Neural progenitor cell (in vitro differentiated cells): ENCODE results near the gene IPO13. TPM values are rescaled to one million over a fixed set of nuclear protein-coding genes. Genes with fewer than 3 reads are reported as not detected.
A peak's percentile ranks its signal among the peaks of the same experiment; 100 is the strongest.

Experiments
- DNase-seq: peaks from one replicate; pipeline ENCODE4 v3.0.0-alpha.2; 2016; ENCODE audit warnings: low spot score
- H2AFZ ChIP-seq: fragments of 200-600 bp; sonication (generic); replicated peaks from 2 replicates; pipeline ENCODE4 v1.6.1; 2016; ENCODE audit warnings: antibody characterized with exemption
- H3F3A ChIP-seq: fragments of 200-600 bp; sonication (generic); 2 replicates; pipeline ENCODE4 v1.6.1; 2016; ENCODE audit warnings: antibody characterized with exemption, low read depth
- H3K27ac ChIP-seq: fragments of 200-600 bp; sonication (generic); 2 replicates; pipeline ENCODE4 v1.5.1; 2016; ENCODE audit warnings: mild to moderate bottlenecking
- H3K27me3 ChIP-seq: fragments of 200-600 bp; sonication (generic); 2 replicates; pipeline ENCODE4 v1.6.1; 2016; ENCODE audit warnings: mild to moderate bottlenecking, moderate library complexity
- H3K36me3 ChIP-seq: fragments of 200-600 bp; sonication (generic); 2 replicates; pipeline ENCODE4 v1.5.1; 2016
- H3K4me1 ChIP-seq: fragments of 200-600 bp; sonication (generic); 2 replicates; pipeline ENCODE4 v1.6.1; 2016; ENCODE audit warnings: mixed run types
- H3K4me2 ChIP-seq: fragments of 200-600 bp; sonication (generic); 2 replicates; pipeline ENCODE4 v1.6.1; 2016
- H3K4me3 ChIP-seq: fragments of 200-600 bp; sonication (generic); 2 replicates; pipeline ENCODE4 v1.5.1; 2016
- H3K79me2 ChIP-seq: fragments of 200-600 bp; sonication (generic); 2 replicates; pipeline ENCODE4 v1.6.1; 2016; ENCODE audit warnings: low read depth
- H3K9ac ChIP-seq: fragments of 200-600 bp; sonication (generic); 2 replicates; pipeline ENCODE4 v1.6.1; 2016
- H3K9me3 ChIP-seq: fragments of 200-600 bp; sonication (generic); 2 replicates; pipeline ENCODE4 v1.5.1; 2016; ENCODE audit warnings: low read depth
- H4K20me1 ChIP-seq: fragments of 200-600 bp; sonication (generic); 2 replicates; pipeline ENCODE4 v1.6.1; 2016; ENCODE audit warnings: low read depth
- H3K27ac Mint-ChIP-seq: 3 replicates; pipeline ENCODE4 v1.8.0; 2021; ENCODE audit warnings: mixed read lengths
- H3K27me3 Mint-ChIP-seq: 2 replicates; pipeline ENCODE4 v1.8.0; 2022; ENCODE audit warnings: low read depth, mild to moderate bottlenecking, inconsistent platforms, moderate library complexity, mixed read lengths; ENCODE audit not compliant: insufficient read depth
- H3K36me3 Mint-ChIP-seq: 3 replicates; pipeline ENCODE4 v1.8.0; 2021; ENCODE audit warnings: mixed read lengths
- H3K4me1 Mint-ChIP-seq: 3 replicates; pipeline ENCODE4 v1.8.0; 2021; ENCODE audit warnings: mixed read lengths
- H3K4me3 Mint-ChIP-seq: 3 replicates; pipeline ENCODE4 v1.8.0; 2021; ENCODE audit warnings: mild to moderate bottlenecking, moderate library complexity, mixed read lengths
- H3K9me3 Mint-ChIP-seq: 3 replicates; pipeline ENCODE4 v1.8.0; 2020; ENCODE audit warnings: mixed read lengths
- EZH2 ChIP-seq: fragments of 200-600 bp; sonication (generic); IDR thresholded peaks from 2 replicates; pipeline ENCODE4 v1.6.1; 2017; ENCODE audit warnings: antibody characterized with exemption, mild to moderate bottlenecking, moderate library complexity
- EZH2phosphoT487 ChIP-seq: fragments of 200-600 bp; sonication (generic); IDR thresholded peaks from 2 replicates; pipeline ENCODE4 v1.6.1; 2017; ENCODE audit warnings: antibody characterized with exemption
- total RNA-seq: library from RNA; depleted of rRNA; stranded (reverse); fragments of >200 nt; gene quantifications from 2 replicates; pipeline ENCODE4 v1.2.3, GENCODE V29; 2015; ENCODE audit warnings: low replicate concordance
- TF ChIP-seq, protein P1 (sequence below): fragments of 200-600 bp; sonication (generic); IDR thresholded peaks from 2 replicates; pipeline ENCODE4 v1.5.1; 2017; ENCODE audit warnings: antibody characterized with exemption, mild to moderate bottlenecking

IPO13 gene
- total RNA-seq, 1 donor from 2014 or later, result 7.2 TPM

DNA sequence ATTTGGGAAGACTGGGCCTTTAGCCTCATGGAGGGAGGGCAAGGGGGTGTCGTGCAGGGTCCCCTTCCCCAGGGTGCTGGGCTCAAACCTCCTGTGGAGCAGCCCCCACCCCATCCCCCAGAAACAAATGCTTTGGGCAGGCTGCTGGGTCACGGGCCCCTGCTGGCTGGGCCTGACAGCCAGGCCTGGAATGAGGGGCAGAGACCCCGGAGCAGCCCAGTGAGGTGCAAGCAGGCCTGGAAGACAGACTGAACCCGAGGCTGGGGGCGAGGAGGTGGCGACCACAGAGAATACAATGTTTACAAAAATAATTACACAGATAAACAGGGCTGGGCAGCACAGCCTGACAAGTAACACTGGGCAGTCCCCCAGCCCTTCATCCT is 50.0 kb downstream of the IPO13 start:
- H3K9me3 Mint-ChIP-seq, result no peaks in the 10 kb centered on the region
- H3K4me1 ChIP-seq, result peaks cover 10% of the 10 kb centered on the region
- H3K9ac ChIP-seq, result no peak overlapping the region
- H3K4me1 Mint-ChIP-seq, result peaks cover 42% of the 10 kb centered on the region
- peak overlapping the region; percentile 94 for H3K27ac Mint-ChIP-seq
- no peaks in the 10 kb centered on the region for H3K79me2 ChIP-seq
- H2AFZ ChIP-seq, result no peak overlapping the region
- H3K27me3 ChIP-seq, result no peaks in the 10 kb centered on the region
- H3K27me3 Mint-ChIP-seq, result peaks cover 6% of the 10 kb centered on the region
- H3K4me3 ChIP-seq, result no peak overlapping the region
- no peaks in the 10 kb centered on the region for H3K36me3 ChIP-seq
- no peaks in the 10 kb centered on the region for H3K9me3 ChIP-seq
- DNase-seq, result no peak
- H3K36me3 Mint-ChIP-seq, result no peaks in the 10 kb centered on the region
- peaks cover 19% of the 10 kb centered on the region for H3F3A ChIP-seq
- TF ChIP-seq, protein P1, sequence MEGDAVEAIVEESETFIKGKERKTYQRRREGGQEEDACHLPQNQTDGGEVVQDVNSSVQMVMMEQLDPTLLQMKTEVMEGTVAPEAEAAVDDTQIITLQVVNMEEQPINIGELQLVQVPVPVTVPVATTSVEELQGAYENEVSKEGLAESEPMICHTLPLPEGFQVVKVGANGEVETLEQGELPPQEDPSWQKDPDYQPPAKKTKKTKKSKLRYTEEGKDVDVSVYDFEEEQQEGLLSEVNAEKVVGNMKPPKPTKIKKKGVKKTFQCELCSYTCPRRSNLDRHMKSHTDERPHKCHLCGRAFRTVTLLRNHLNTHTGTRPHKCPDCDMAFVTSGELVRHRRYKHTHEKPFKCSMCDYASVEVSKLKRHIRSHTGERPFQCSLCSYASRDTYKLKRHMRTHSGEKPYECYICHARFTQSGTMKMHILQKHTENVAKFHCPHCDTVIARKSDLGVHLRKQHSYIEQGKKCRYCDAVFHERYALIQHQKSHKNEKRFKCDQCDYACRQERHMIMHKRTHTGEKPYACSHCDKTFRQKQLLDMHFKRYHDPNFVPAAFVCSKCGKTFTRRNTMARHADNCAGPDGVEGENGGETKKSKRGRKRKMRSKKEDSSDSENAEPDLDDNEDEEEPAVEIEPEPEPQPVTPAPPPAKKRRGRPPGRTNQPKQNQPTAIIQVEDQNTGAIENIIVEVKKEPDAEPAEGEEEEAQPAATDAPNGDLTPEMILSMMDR, result no peak
- TF ChIP-seq EZH2phosphoT487 (no peak), EZH2 (no peak)
- H3K4me2 ChIP-seq, result peak overlapping the region; percentile 1
- no peak overlapping the region for H3K27ac ChIP-seq
- H4K20me1 ChIP-seq, result peaks cover 21% of the 10 kb centered on the region
- H3K4me3 Mint-ChIP-seq, result peak overlapping the region; percentile 80

DNA sequence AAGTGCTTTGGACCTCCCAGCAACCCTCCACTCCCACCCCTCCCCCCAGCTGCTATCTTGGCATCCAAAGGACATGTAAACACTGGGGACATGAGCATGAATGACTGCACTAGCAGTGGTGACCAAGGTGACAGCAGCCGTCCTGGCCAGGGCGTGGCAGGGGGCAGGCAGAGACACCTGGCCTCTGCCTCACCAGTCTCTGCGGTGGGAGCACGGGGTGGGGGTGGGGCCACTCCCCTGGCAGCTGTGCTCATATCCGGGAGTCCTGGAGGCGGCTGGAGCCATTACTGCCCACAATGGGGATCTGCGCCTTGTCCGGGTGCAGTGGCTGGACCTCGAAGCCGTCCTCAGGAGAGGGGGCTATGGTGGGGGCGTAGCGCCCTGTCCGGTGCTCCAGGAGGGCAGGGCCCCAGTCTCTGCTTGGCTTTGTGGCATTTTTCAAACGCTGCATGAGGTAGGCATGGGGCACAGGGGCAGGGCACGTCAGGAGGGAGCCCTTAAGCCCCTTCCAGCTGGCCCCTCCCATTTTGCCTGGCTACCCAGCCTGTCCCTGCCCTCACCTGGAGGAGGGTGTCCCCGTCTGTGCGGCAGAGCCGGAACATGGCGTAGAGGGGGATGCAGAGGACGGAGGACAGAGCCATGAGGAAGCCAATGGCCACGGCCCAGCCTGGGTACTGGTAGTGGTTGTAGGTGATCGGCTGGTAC is 50.7 kb downstream of the IPO13 start:
- H3K27ac Mint-ChIP-seq, result no peak overlapping the region
- no peaks in the 10 kb centered on the region for H3K9me3 Mint-ChIP-seq
- no peak for DNase-seq
- H3K9me3 ChIP-seq, result no peaks in the 10 kb centered on the region
- peaks cover 13% of the 10 kb centered on the region for H3F3A ChIP-seq
- peak overlapping the region; percentile 27 for H3K4me3 Mint-ChIP-seq
- TF ChIP-seq, protein P1, result no peak
- TF ChIP-seq EZH2 (no peak), EZH2phosphoT487 (no peak)
- H3K27me3 Mint-ChIP-seq, result peaks cover 6% of the 10 kb centered on the region
- peaks cover 42% of the 10 kb centered on the region for H3K4me1 Mint-ChIP-seq
- no peak overlapping the region for H3K4me3 ChIP-seq
- H3K4me1 ChIP-seq, result peaks cover 10% of the 10 kb centered on the region
- H3K79me2 ChIP-seq, result no peaks in the 10 kb centered on the region
- no peaks in the 10 kb centered on the region for H3K36me3 ChIP-seq
- peaks cover 3% of the 10 kb centered on the region for H3K36me3 Mint-ChIP-seq
- H3K27me3 ChIP-seq, result no peaks in the 10 kb centered on the region
- H3K4me2 ChIP-seq, result no peak overlapping the region
- peaks cover 21% of the 10 kb centered on the region for H4K20me1 ChIP-seq
- H3K9ac ChIP-seq, result no peak overlapping the region
- no peak overlapping the region for H2AFZ ChIP-seq
- H3K27ac ChIP-seq, result no peak overlapping the region

DNA sequence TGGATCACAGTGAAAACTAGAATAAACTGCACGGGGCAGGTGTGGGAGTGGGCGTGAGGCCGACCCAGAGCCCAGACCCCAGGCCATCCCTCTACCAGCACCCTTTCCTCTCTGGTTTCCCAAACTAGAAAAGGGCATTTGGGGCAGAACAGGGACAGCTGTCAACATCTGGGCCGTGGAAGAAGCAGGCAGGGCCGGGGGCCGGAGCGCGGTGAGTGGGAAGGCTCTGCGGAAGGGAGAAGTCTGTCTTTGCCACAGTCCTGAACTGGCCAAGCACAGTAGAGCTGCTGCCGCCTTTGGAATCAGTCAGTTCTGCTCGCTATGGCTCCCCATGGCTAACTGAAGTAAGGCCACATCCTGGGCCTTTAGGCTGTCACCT is 51.2 kb downstream of the IPO13 start:
- Histone ChIP-seq H3K27me3 (no peaks in the 10 kb centered on the region), H3F3A (peaks cover 8% of the 10 kb centered on the region), H3K36me3 (no peaks in the 10 kb centered on the region), H3K79me2 (no peaks in the 10 kb centered on the region), H3K4me3 (no peak overlapping the region), H2AFZ (no peak overlapping the region), H3K4me2 (no peak overlapping the region), H3K4me1 (peaks cover 10% of the 10 kb centered on the region), H3K9ac (no peak overlapping the region), H3K9me3 (no peaks in the 10 kb centered on the region), H4K20me1 (peaks cover 21% of the 10 kb centered on the region), H3K27ac (no peak overlapping the region)
- Mint-ChIP-seq H3K4me1 (peaks cover 42% of the 10 kb centered on the region), H3K27ac (no peak overlapping the region), H3K9me3 (no peaks in the 10 kb centered on the region), H3K4me3 (peak overlapping the region; percentile 27), H3K36me3 (peaks cover 3% of the 10 kb centered on the region), H3K27me3 (peaks cover 6% of the 10 kb centered on the region)
- TF ChIP-seq EZH2 (no peak), EZH2phosphoT487 (no peak)
- TF ChIP-seq, protein P1, result no peak
- DNase-seq, result no peak
